Endodermal cell (in vitro differentiated cells): ENCODE results near the gene OR1D2. TPM values are rescaled to one million over a fixed set of nuclear protein-coding genes. Genes with fewer than 3 reads are reported as not detected.
A peak's percentile ranks its signal among the peaks of the same experiment; 100 is the strongest.
"Not testable (repeated sequence)": the region's sequence is repeated elsewhere in the genome, so short reads cannot be mapped to it uniquely, and the experiment has no call there.

ENCODE experiments used
- DNase-seq: peaks from one replicate; pipeline ENCODE4 v3.0.0-alpha.2; 2017
- H3K27ac ChIP-seq: 2 replicates; pipeline ENCODE4 v1.5.1; 2013; ENCODE audit warnings: mild to moderate bottlenecking, low read depth, low read length, moderate library complexity
- H3K27me3 ChIP-seq: 2 replicates; pipeline ENCODE4 v1.6.1; 2013; ENCODE audit warnings: mild to moderate bottlenecking, low read length, moderate library complexity; ENCODE audit not compliant: insufficient read depth, control insufficient read depth, poor library complexity, severe bottlenecking
- H3K36me3 ChIP-seq: 2 replicates; pipeline ENCODE4 v1.7.0; 2013; ENCODE audit warnings: mild to moderate bottlenecking, low read length, moderate library complexity; ENCODE audit not compliant: control insufficient read depth, insufficient read depth
- H3K4me1 ChIP-seq: one replicate; pipeline ENCODE4 v1.7.0; 2013; ENCODE audit warnings: low read length; ENCODE audit not compliant: control insufficient read depth, insufficient read depth
- H3K4me3 ChIP-seq: 2 replicates; pipeline ENCODE4 v1.5.1; 2013; ENCODE audit warnings: mild to moderate bottlenecking, low read length, moderate library complexity
- H3K9ac ChIP-seq: 2 replicates; pipeline ENCODE4 v1.6.1; 2013; ENCODE audit warnings: mild to moderate bottlenecking, low read length, moderate library complexity; ENCODE audit not compliant: poor library complexity, severe bottlenecking; ENCODE audit errors: extremely low read depth
- H3K9me3 ChIP-seq: 2 replicates; pipeline ENCODE4 v1.6.1; 2013; ENCODE audit warnings: mild to moderate bottlenecking, low read length, moderate library complexity; ENCODE audit not compliant: control insufficient read depth
- H3K27ac Mint-ChIP-seq: 2 replicates; pipeline ENCODE4 v1.8.0; 2020; ENCODE audit warnings: mixed read lengths
- H3K27me3 Mint-ChIP-seq: 2 replicates; pipeline ENCODE4 v1.8.0; 2021; ENCODE audit warnings: mild to moderate bottlenecking, mixed read lengths; ENCODE audit not compliant: insufficient read depth
- H3K36me3 Mint-ChIP-seq: 2 replicates; pipeline ENCODE4 v1.8.0; 2020; ENCODE audit warnings: low read depth, mixed read lengths
- H3K4me1 Mint-ChIP-seq: 2 replicates; pipeline ENCODE4 v1.8.0; 2020; ENCODE audit warnings: mixed read lengths
- H3K4me3 Mint-ChIP-seq: 2 replicates; pipeline ENCODE4 v1.8.0; 2020; ENCODE audit warnings: mild to moderate bottlenecking, moderate library complexity, mixed read lengths
- H3K9me3 Mint-ChIP-seq: 2 replicates; pipeline ENCODE4 v1.8.0; 2020; ENCODE audit warnings: mild to moderate bottlenecking, mixed read lengths
- CTCF ChIP-seq: fragments of 200-600 bp; sonication (generic); conservative IDR thresholded peaks from 2 replicates; pipeline ENCODE4 v1.5.0; 2021; ENCODE audit warnings: antibody characterized with exemption, mild to moderate bottlenecking
- WGBS, 2 experiments: methylation state at CpG; one replicate each; pipeline versions ENCODE4 v1.1.5 to v1.1.7; 2013; ENCODE audit warnings: missing lambda C conversion rate in 2 of 2, mixed read lengths in 1 of 2; ENCODE audit not compliant: insufficient coverage in 1 of 2, insufficient read length in 1 of 2; 5-methylcytosine and 5-hydroxymethylcytosine counted together
- total RNA-seq, 2 donors: library from RNA; stranded (reverse); fragmentation: NEBNext Ultra II Directional in 1 of 2; extraction: Animal tissue kit (Norgen Biotek cat#: 25700) in 1 of 2; gene quantifications; 2 replicates in 1 of 2; 3 replicates in 1 of 2; pipeline ENCODE4 v1.2.1, GENCODE V29; 2021

The OR1D2 gene
- total RNA-seq, 2 donors from 2014 or later: not detected

GRCh38 chr17:3063507-3063906 lies 40.7 kb downstream of the OR1D2 start, which contains the start of gene OR1D5:
Gene OR1D5 (minus strand): TSS chr17:3063607. CDS start chr17:3063607, 0 bp downstream.
- not testable (repeated sequence) for H3K4me1 ChIP-seq, H3K27ac ChIP-seq, H3K36me3 ChIP-seq, H3K27me3 Mint-ChIP-seq, H3K9me3 ChIP-seq, DNase-seq, H3K36me3 Mint-ChIP-seq, H3K27ac Mint-ChIP-seq, H3K4me1 Mint-ChIP-seq, H3K9ac ChIP-seq, H3K4me3 ChIP-seq, H3K4me3 Mint-ChIP-seq, H3K27me3 ChIP-seq, H3K9me3 Mint-ChIP-seq
- WGBS, 2 experiments: no CpG with 5 or more reads among the region's 2 CpGs

- not testable (repeated sequence) for H3K9me3 Mint-ChIP-seq, H3K27me3 Mint-ChIP-seq, H3K4me3 Mint-ChIP-seq, DNase-seq, H3K27ac ChIP-seq, H3K36me3 ChIP-seq, H3K27me3 ChIP-seq, H3K4me1 Mint-ChIP-seq, H3K4me3 ChIP-seq, H3K9me3 ChIP-seq, H3K9ac ChIP-seq, H3K4me1 ChIP-seq, H3K36me3 Mint-ChIP-seq, H3K27ac Mint-ChIP-seq
- 63 to 72% methylated on average over 3 to 5 of the region's 8 CpGs for WGBS, 2 experiments
These were observed 41.3 kb downstream of the OR1D2 start for GRCh38 chr17:3062824-3063377.

- H3K9me3 Mint-ChIP-seq, H3K36me3 ChIP-seq, H3K4me3 Mint-ChIP-seq, H3K36me3 Mint-ChIP-seq, H3K4me1 ChIP-seq, H3K9me3 ChIP-seq, DNase-seq, H3K27me3 ChIP-seq, H3K27ac ChIP-seq, H3K27me3 Mint-ChIP-seq, H3K9ac ChIP-seq, H3K27ac Mint-ChIP-seq, H3K4me3 ChIP-seq, H3K4me1 Mint-ChIP-seq: not testable (repeated sequence)
- no CpG with 5 or more reads among the region's 2 CpGs for WGBS, 2 experiments
These were observed 49.4 kb downstream of the OR1D2 start for GRCh38 chr17:3054868-3055267.

DNA sequence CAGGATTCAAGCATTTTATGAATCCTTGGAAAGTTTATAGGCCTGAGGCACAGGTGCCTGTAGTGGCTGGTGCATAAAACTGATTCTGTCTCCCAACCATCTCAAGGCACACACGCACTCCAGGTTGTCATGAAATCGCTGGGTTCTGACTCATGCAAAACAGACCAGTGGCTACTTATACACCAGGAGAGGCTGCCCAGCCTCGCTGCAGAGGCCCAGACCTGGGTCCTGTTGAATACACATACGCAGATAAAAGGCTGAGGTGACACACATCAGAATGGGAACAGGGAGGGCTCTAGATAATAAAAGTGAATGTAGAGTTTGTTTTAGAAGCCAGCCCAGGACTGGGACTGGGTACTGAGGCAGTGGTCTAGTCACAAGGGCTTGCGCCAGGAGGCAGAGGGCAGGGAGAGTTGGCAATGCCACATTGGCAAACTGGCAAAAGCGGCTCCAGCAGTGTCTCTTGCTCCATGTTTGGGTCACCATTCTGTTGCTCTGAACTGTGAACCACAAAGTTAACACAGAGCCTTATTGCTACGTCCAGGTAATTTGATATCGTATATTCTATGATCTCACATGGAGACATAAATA lies 54.4 kb downstream of the OR1D2 start:
- no peaks in the 10 kb centered on the region for H3K4me1 Mint-ChIP-seq
- H3K27ac Mint-ChIP-seq: no peak overlapping the region
- H3K36me3 ChIP-seq: no peaks in the 10 kb centered on the region
- no peak overlapping the region for H3K27ac ChIP-seq
- 95 to 97% methylated on average over 8 of the region's 8 CpGs for WGBS, 2 experiments
- no peaks in the 10 kb centered on the region for H3K36me3 Mint-ChIP-seq
- peak overlapping the region; percentile 79 for H3K4me3 Mint-ChIP-seq
- no peak overlapping the region for H3K9ac ChIP-seq
- DNase-seq: peak; percentile 49
- peaks cover under 1% of the 10 kb centered on the region for H3K9me3 ChIP-seq
- TF ChIP-seq CTCF: no peak
- peaks cover 4% of the 10 kb centered on the region for H3K27me3 ChIP-seq
- H3K4me1 ChIP-seq: no peaks in the 10 kb centered on the region
- peak overlapping the region; percentile 85 for H3K4me3 ChIP-seq
- peaks cover 14% of the 10 kb centered on the region for H3K27me3 Mint-ChIP-seq
- no peaks in the 10 kb centered on the region for H3K9me3 Mint-ChIP-seq
